ENCODE results near the gene LIG4.

LIG4 gene

DNA sequence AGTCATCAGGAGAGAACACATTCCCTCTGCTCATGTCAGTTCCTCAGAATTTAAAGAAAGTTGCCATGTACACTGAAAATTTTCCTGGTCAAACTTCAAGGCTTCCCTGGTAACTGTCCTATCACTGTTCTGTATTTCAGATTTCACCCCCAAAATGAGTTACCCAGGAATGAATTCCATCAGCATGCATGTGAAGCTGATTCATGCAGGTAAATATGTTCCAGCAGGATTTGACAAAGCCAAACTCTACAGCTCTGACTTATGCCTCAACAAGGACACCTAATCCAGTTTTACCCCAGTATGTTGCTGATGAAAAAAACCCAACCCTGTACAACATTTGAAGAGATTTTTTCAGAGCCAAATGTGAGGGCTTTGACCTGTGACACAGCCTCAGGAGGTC is 21.5 kb downstream of the LIG4 start:
- no peak for DNase-seq

DNA sequence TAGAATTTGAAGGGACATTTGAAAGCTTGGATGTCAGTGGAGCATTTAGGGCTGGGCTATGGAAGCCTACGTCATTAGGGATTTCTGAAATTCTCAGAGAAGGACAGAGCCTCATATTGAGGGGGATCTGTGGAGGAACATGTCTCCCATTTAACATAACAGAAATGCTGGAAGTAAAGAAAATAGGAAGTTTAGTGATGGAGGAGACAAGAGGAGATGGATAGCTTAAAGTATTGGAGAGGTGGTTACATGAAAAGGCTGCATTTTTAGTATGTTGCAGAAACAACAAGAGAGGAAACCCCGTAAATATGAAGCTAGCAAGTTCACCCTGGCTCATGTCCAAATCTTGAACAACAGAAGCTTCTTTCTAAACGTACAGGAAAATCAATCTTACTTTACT is 24.4 kb downstream of the LIG4 start:
- DNase-seq, result no peak

DNA sequence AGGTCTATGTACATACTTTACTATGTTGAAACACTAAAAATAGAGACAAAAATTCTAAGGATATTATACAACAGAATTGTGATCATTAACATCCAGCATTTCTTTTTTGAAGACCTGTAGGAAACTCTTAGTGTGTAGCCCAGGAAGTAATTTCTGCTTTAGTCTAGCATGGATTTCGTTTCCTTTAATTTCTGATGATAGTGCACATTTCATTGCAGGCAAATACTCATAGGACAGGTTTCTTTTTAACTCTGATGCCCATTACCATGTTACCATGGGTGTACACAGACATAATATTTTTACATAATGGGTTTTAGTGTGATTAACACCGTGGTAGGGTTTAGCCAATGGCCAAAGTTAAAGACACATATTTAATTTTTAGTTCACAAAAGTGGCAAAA is 27.1 kb downstream of the LIG4 start:
- no peak for DNase-seq

DNA sequence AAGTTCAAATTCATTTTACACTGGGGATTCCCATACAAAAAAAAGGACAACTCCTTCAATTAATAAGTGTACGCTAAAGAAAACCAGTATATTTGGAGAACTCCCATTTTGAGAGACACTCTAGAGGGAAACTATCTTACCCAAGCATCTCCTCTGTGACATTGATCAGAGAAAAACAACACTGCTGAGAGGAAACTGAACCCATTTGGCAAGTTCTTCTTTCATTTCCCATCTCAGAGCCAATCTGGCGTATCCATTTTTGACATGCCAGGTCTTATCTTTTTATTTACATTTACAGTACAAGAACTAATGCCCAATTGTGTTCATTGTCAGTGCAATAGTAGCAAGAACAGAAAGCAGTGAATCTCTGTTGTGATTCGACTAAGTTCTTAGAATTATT is 30.1 kb downstream of the LIG4 start:
- DNase-seq, result no peak

DNA sequence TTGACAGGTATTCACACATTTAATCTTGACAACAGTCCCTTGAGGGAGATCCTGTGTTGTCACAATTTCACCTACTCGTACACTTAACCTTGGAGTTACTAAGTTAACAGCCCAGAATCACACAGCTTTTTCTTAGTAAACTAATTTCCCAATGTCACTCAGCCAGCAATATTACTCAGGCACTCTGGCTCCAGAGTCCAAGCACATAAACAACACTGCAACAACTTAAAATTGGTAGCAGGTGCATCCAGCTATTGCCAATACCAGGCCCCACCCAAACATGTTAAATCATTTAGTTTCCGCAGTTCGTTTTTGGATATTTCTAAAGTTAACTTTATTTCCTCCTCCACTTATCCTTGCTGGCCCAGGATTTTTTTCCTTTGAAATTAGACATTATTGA is 32.7 kb downstream of the LIG4 start:
- no peak for DNase-seq

DNA sequence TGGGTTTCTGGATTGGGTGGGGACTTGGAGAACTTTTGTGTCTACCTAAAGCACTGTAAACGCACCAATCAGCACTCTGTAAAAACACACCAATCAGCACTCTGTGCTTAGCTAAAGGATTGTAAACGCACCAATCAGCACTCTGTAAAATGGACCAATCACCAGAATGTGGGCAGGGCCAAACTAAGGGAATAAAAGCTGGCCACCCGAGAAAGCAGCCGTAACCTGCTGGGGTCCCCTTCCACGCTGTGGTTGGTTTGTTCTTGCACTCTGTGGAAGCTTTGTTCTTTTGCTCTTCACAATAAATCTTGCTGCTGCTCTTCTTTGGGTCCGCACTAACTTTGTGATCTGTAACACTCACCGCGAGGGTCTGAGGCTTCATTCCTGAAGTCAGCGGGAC is 37.3 kb downstream of the LIG4 start:
- DNase-seq, result no peak

DNA sequence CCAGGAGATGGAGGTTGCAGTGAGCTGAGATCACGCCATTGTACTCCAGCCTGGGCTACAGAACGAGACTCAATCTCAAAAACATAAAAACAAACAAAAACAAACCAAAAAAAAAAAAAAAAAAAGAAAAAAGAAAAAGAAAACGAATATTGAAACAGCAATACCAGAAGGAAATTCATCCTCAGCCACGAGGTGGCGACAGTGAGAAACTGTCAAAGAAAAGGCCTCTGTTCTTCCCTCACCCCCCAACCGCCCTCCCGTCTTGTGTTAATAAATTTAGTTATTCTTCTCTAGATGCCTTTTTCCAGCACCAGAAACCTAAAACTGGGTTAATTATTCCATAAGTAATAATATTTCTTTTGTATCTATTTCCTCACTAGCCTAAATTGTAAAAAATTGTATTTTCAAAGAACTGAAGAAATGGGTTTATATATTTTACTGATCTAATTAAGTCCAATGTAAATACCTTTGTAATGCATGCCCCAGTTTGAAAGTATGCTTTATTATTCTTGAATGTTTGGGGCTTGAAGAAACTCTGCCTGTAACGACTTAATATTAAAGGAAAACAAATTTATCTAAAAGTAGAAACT is 38.6 kb downstream of the LIG4 start:
- peak in 1 of 2 experiments; percentile 0 for DNase-seq

DNA sequence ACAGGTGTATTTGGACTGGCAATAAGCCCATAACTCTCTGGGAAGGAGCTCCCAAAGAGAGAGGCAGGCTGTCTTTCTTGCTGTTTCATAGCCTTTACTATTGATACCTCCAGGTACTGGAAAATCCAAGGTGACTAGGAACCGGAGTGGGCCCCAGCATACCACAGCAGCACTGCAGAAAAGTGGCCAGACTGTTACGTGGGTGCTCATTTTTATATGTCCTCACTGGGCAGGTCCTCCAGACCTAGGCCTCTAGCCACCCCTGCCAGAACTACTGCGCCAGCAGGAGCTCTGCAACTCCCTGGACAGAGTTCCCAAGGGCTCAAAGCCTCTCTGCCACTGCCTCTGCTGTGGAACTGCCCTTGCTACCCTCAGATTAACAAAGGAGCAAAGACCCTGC is 46.4 kb downstream of the LIG4 start:
- no peak for DNase-seq

DNA sequence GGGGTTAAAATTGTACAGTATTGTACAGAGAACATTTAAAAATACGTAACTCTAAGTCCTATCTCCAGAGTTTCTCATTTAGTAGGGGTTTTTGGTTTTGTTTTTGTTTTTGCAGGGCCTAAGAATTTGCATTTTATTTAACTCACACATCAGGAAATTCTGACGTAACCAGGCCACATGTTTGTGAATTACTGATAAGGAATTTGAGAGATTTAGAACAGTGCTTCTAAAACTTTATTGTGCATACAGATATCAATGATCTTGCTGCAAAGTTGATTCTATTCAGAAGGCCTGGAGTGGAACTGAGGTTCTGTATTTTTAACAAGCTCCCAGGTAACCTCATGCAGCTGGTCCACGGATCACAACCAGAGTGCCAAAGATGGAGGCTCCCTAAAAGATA is 49.3 kb downstream of the LIG4 start:
- no peak for DNase-seq

DNA sequence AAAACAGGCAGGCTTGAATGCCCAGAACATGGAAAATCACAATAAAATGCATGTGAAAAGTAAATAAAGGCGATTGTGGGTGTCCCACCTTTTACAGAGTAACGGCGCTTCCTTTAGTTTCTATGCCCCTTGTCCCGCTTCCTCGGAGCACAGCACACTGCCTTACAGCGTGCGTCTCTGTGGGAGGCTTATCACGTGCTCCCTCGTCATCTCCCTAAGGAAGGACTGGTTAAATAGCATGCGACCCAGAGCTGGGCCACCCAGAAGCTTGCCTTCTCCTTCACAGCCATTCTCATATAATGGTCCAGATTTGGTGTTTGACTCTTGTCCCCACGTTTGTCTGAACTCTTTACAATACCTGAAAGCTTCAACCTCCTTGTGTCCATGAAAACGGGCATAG is 56.6 kb downstream of the LIG4 start:
- no peak for DNase-seq
